Lung microvascular endothelial cell (primary cell): Measurements from ENCODE around the gene KRT8. TPM values are rescaled to one million over a fixed set of nuclear protein-coding genes. Genes with fewer than 3 reads are reported as not detected.

Experiments used
- DNase-seq, 2 donors: peaks; one replicate each; pipeline versions ENCODE4 v3.0.0 to v3.0.0-alpha.2; 2010; ENCODE audit warnings: low read depth in 2 of 2
- total RNA-seq: library from RNA; depleted of rRNA; stranded (reverse); fragments of >200 nt; gene quantifications from 2 replicates; pipeline ENCODE4 v1.2.1, GENCODE V29; 2014

Gene KRT8
- total RNA-seq, 1 donor from 2014 or later, result 11.3 TPM

GRCh38 chr12:52848661-52849255, 56.1 kb downstream of the KRT8 start, which contains the start of gene KRT78:
KRT78 (minus strand) TSS chr12:52848994; CDS start chr12:52848930, 64 bp downstream.
- DNase-seq, result no peak

- no peak for DNase-seq
These were observed 57.4 kb downstream of the KRT8 start for GRCh38 chr12:52847335-52848102.

Other genes starting within 250 kb of the KRT8 start
- not detected in 2 replicates for gene KRT1, start 224.7 kb downstream of the KRT8 start, total RNA-seq
- not detected in 2 replicates for gene KRT77, start 201.6 kb downstream of the KRT8 start, total RNA-seq
- gene KRT76, start 127.7 kb downstream of the KRT8 start, total RNA-seq, result not detected in 2 replicates
- gene KRT3, start 109.0 kb downstream of the KRT8 start, total RNA-seq, result not detected in 2 replicates
- gene KRT4, start 91.0 kb downstream of the KRT8 start, total RNA-seq, result not detected in 2 replicates
- not detected in 2 replicates for gene KRT79, start 70.8 kb downstream of the KRT8 start, total RNA-seq
- not detected in 2 replicates for gene KRT78, start 56.1 kb downstream of the KRT8 start, total RNA-seq
- 139 and 162 TPM in 2 replicates for gene KRT18, start 44.0 kb upstream of the KRT8 start, total RNA-seq
- 775 and 904 TPM in 2 replicates for gene EIF4B, start 101.4 kb upstream of the KRT8 start, total RNA-seq
- 15.9 and 18.3 TPM in 2 replicates for gene TNS2, start 145.0 kb upstream of the KRT8 start, total RNA-seq
- gene SPRYD3, start 174.3 kb upstream of the KRT8 start, total RNA-seq, result 8.9 and 12.9 TPM in 2 replicates
- 2.2 and 16.6 TPM in 2 replicates for gene IGFBP6, start 192.6 kb upstream of the KRT8 start, total RNA-seq
- not detected in 2 replicates for gene SOAT2, start 198.4 kb upstream of the KRT8 start, total RNA-seq